ENCODE results near the gene MMP28.

MMP28 gene

GRCh38 chr17:35799942-35800341 lies 4.5 kb upstream of the MMP28 start:
- peak; percentile 57 for DNase-seq (ENCODE audit: low read depth)

- no peak for DNase-seq (ENCODE audit: low read depth)
Observed at GRCh38 chr17:35797918-35798317, 2.5 kb upstream of the MMP28 start.

DNA sequence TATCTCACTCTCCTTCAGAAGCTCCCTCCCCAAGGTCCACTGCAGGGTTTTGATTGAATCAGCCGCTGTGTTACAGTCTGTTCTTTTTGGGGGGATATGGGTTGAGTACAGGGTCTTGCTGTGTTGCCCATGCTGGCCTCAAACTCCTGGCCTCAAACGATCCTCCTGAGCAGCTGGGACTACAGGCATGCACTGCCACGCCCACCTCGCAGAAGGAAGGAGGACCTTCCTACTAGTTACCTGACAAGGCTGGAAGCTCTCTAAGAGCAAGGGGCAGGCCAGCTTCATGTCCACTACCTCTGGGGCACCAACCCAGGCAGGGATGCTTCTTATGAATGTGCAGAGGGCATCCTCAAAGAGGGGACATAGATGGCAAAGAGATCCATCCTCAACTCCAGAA lies 1.9 kb upstream of the MMP28 start:
- DNase-seq (ENCODE audit: low read depth) = no peak

GRCh38 chr17:35796942-35797341 lies 1.5 kb upstream of the MMP28 start:
- DNase-seq (ENCODE audit: low read depth) = no peak

DNA sequence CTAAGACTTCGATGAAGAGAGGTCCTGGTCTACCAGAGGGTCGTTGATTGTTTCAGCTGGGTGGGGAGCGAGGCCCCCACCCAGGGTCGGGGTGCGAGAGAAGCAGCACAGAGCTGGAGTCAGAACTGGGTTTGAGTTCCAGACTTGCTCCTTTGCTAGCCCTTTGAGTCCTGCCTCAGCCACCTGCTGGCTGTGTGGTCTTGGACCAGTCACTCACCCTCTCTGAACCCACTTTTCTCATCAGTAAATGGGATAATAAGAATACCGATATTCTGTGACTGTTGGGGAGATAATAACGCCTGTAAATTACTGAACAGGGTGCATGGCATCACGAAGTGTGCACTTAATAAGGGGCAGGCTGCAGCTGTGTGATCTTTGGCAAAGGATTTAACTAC lies 427 bp upstream of the MMP28 start:
- no peak for DNase-seq (ENCODE audit: low read depth)

DNA sequence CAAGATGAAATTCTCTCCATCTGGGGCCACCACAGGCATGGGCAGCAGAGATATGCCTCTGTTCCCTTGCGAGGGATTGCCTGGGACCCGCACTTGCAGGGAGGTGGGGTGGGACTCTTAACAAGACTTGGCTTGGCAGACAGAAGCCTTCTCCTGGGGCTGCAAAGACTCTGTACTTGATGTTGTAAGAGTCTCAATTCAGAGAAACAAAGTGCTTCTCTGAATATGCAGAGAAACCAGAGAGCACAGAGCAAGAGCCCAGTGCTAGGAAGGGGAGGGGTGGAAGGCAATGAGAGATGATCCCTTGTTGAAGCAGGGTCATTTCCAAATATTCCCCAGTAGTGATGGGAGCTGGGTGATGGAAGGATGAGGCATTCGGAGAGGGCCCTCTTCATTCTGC lies 2.2 kb downstream of the MMP28 start:
- DNase-seq (ENCODE audit: low read depth) = no peak

- no peak for DNase-seq (ENCODE audit: low read depth)
Observed at GRCh38 chr17:35791681-35792350, 3.6 kb downstream of the MMP28 start.

GRCh38 chr17:35790841-35791240 lies 4.6 kb downstream of the MMP28 start:
- DNase-seq (ENCODE audit: low read depth) = no peak

- peak; percentile 73 for DNase-seq (ENCODE audit: low read depth)
Observed at GRCh38 chr17:35788477-35789368, 6.7 kb downstream of the MMP28 start.

GRCh38 chr17:35786941-35787432 lies 8.5 kb downstream of the MMP28 start:
- DNase-seq (ENCODE audit: low read depth) = no peak

- DNase-seq (ENCODE audit: low read depth) = no peak
Observed at GRCh38 chr17:35784895-35785294, 10.5 kb downstream of the MMP28 start.

GRCh38 chr17:35780950-35781349 lies 14.5 kb downstream of the MMP28 start:
- DNase-seq (ENCODE audit: low read depth) = no peak

DNA sequence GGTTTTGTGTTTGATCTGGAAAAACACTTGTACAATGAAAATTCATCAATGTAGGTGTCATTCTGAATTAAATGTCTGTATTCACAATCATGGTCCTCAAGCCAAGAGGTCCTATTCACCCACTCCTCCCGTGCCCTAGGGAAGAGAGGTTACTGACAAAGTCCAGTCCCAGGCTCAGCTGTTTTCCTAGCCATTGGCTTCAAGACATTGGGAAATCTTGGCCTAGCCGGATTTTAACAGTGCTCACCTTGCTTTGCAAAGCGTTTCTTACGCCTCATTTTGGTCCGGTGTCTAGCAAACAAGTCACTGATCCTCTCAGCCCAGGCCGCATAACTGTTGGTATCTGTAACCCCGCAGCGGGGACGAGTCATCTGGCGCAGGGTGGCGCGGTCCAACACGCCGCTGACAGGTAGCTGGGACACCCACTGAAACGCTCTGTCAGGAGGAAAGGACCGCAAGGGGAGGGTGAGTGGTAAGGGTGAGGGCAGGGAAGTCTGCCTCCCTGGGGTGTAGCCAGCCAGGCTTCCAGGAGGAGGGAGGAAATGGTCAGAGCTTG lies 16.7 kb downstream of the MMP28 start:
- DNase-seq (ENCODE audit: low read depth) = no peak

- no peak for DNase-seq (ENCODE audit: low read depth)
Observed at GRCh38 chr17:35775583-35775982, 19.9 kb downstream of the MMP28 start.

- DNase-seq (ENCODE audit: low read depth) = no peak
Observed at GRCh38 chr17:35775039-35775438, 20.4 kb downstream of the MMP28 start.

- no peak for DNase-seq (ENCODE audit: low read depth)
Observed at GRCh38 chr17:35774499-35774898, 20.9 kb downstream of the MMP28 start.

- DNase-seq (ENCODE audit: low read depth) = no peak
Observed at GRCh38 chr17:35773679-35774425, 21.6 kb downstream of the MMP28 start.

- no peak for DNase-seq (ENCODE audit: low read depth)
Observed at GRCh38 chr17:35773129-35773528, 22.3 kb downstream of the MMP28 start.

- DNase-seq (ENCODE audit: low read depth) = no peak
Observed at GRCh38 chr17:35769895-35770486, 25.4 kb downstream of the MMP28 start.

- DNase-seq (ENCODE audit: low read depth) = no peak
Observed at GRCh38 chr17:35768797-35769196, 26.6 kb downstream of the MMP28 start.

GRCh38 chr17:35766903-35767510 lies 28.4 kb downstream of the MMP28 start:
- no peak for DNase-seq (ENCODE audit: low read depth)

Measured in GM04503 (cell line).